Glomerular endothelial cell (primary cell): ENCODE data around the gene DLG1. TPM values are rescaled to one million over a fixed set of nuclear protein-coding genes. Genes with fewer than 3 reads are reported as not detected.

ENCODE experiments used
- DNase-seq: peaks from one replicate; pipeline ENCODE4 v3.0.0-alpha.2; 2011; ENCODE audit warnings: low read depth, low spot score; ENCODE audit errors: extremely low read depth
- total RNA-seq: library from RNA; depleted of rRNA; stranded (reverse); fragments of >200 nt; gene quantifications from 2 replicates; pipeline ENCODE4 v1.2.3, GENCODE V29; 2015

Gene DLG1
- total RNA-seq, 1 donor from 2014 or later, result 105 TPM

- DNase-seq, result no peak
Measured at GRCh38 chr3:197320582-197320981, 22.2 kb upstream of the DLG1 start.

- DNase-seq, result no peak
Measured at GRCh38 chr3:197317250-197317963, 19.0 kb upstream of the DLG1 start.

- DNase-seq, result no peak
Measured at GRCh38 chr3:197312431-197312830, 14.0 kb upstream of the DLG1 start.

GRCh38 chr3:197311591-197311990 lies 13.2 kb upstream of the DLG1 start:
- DNase-seq, result no peak

- no peak for DNase-seq
Measured at GRCh38 chr3:197309528-197310361, 11.3 kb upstream of the DLG1 start.

- DNase-seq, result no peak
Measured at GRCh38 chr3:197308591-197308990, 10.2 kb upstream of the DLG1 start.

- no peak for DNase-seq
Measured at GRCh38 chr3:197306374-197307086, 8.1 kb upstream of the DLG1 start.

- no peak for DNase-seq
Measured at GRCh38 chr3:197305854-197306253, 7.4 kb upstream of the DLG1 start.

GRCh38 chr3:197303452-197303851 lies 5.0 kb upstream of the DLG1 start:
- no peak for DNase-seq

GRCh38 chr3:197302696-197303341 lies 4.4 kb upstream of the DLG1 start:
- DNase-seq, result no peak

- no peak for DNase-seq
Measured at GRCh38 chr3:197302033-197302432, 3.6 kb upstream of the DLG1 start.

GRCh38 chr3:197300361-197300760 lies 1.9 kb upstream of the DLG1 start:
- DNase-seq, result no peak

- no peak for DNase-seq
Measured at GRCh38 chr3:197298945-197299854, 788 bp upstream of the DLG1 start.

GRCh38 chr3:197297476-197298340 lies 704 bp downstream of the DLG1 start:
- DNase-seq, result no peak

GRCh38 chr3:197297002-197297401 lies 1.4 kb downstream of the DLG1 start:
- DNase-seq, result no peak

- DNase-seq, result no peak
Measured at GRCh38 chr3:197296545-197296944, 1.9 kb downstream of the DLG1 start.

GRCh38 chr3:197295871-197296270 lies 2.5 kb downstream of the DLG1 start:
- no peak for DNase-seq

GRCh38 chr3:197293605-197294237 lies 4.7 kb downstream of the DLG1 start:
- no peak for DNase-seq

GRCh38 chr3:197292648-197293047 lies 5.8 kb downstream of the DLG1 start:
- DNase-seq, result no peak
